Heart right ventricle (tissue), 16 donors: ENCODE results near the gene ZNRF4. TPM values are rescaled to one million over a fixed set of nuclear protein-coding genes. Genes with fewer than 3 reads are reported as not detected.

Experiments
- ATAC-seq, 8 donors: fragments of 200-7000 bp; cut with Tn5 transposase; one replicate each; pipeline ENCODE4 v1.9.1; 2020; ENCODE audit warnings: mild to moderate bottlenecking in 8 of 8, moderate library complexity in 8 of 8, moderate number of reproducible peaks in 1 of 8
- DNase-seq, 2 donors: peaks; one replicate each; pipeline ENCODE4 v3.0.0-alpha.2; 2020
- H3K27ac ChIP-seq, 10 donors: fragments of 200-600 bp; sonication (generic) in 2 of 10; one replicate each; pipeline versions ENCODE4 v1.5.0 to v1.8.0; 2020 to 2022; ENCODE audit warnings: mild to moderate bottlenecking in 3 of 10
- H3K27me3 ChIP-seq, 7 donors: fragments of 200-600 bp; one replicate each; pipeline ENCODE4 v1.8.0; 2021 to 2022; ENCODE audit warnings: mild to moderate bottlenecking in 2 of 7
- H3K36me3 ChIP-seq, 9 donors: fragments of 200-600 bp; sonication (generic) in 1 of 9; one replicate each; pipeline versions ENCODE4 v1.5.0 to v1.8.0; 2020 to 2022; ENCODE audit warnings: mild to moderate bottlenecking in 2 of 9
- H3K4me1 ChIP-seq, 9 donors: fragments of 200-600 bp; sonication (generic) in 1 of 9; one replicate each; pipeline versions ENCODE4 v1.5.0 to v1.8.0; 2020 to 2022; ENCODE audit warnings: mild to moderate bottlenecking in 4 of 9
- H3K4me3 ChIP-seq, 10 donors: fragments of 200-600 bp; sonication (generic) in 2 of 10; one replicate each; pipeline versions ENCODE4 v1.5.0 to v1.8.0; 2020 to 2022; ENCODE audit warnings: mild to moderate bottlenecking in 7 of 10, moderate library complexity in 2 of 10
- H3K9me3 ChIP-seq, 11 donors: fragments of 200-600 bp in 10 of 11; sonication (generic) in 2 of 11; one replicate each; pipeline versions ENCODE4 v1.5.0 to v1.8.0; 2013 to 2022; ENCODE audit warnings: mild to moderate bottlenecking in 2 of 11, control low read depth in 1 of 11, moderate library complexity in 1 of 11
- CTCF ChIP-seq, 9 donors: fragments of 200-600 bp; sonication (generic) in 2 of 9; IDR thresholded peaks; one replicate each; pipeline versions ENCODE4 v1.5.0 to v1.8.0; 2021 to 2022; ENCODE audit warnings: antibody characterized with exemption in 9 of 9, mild to moderate bottlenecking in 5 of 9, moderate library complexity in 1 of 9
- WGBS, 2 donors: extraction: QIAGEN DNeasy Blood & Tissue Kit; methylation state at CpG; one replicate each; pipeline ENCODE4 v1.1.7; 2013; ENCODE audit warnings: inconsistent platforms in 1 of 2; 5-methylcytosine and 5-hydroxymethylcytosine counted together
- intact Hi-C, 10 donors: fragments of 100-400 bp; cut with DNase I; formaldehyde crosslinking; loops; one replicate each; pipeline versions ENCODE4 v1.11.1 to v1.14.2; 2022
- polyA plus RNA-seq, 2 donors: library from polyadenylated mRNA; stranded (reverse); fragments of 200-250 nt; gene quantifications; one replicate each; pipeline ENCODE4 v1.2.3, GENCODE V29; 2013
- total RNA-seq, 10 donors: library from RNA; stranded (reverse); fragmentation: NEBNext Ultra II Directional in 3 of 10; extraction: Animal tissue kit (Norgen Biotek cat#: 25700) in 3 of 10; gene quantifications; one replicate each; pipeline versions ENCODE4 v1.2.1 to v1.2.4, GENCODE V29; 2021 to 2023
- donor health status: Arrhythmogenic right ventricular cardiomyopathy.
- donor health status: ischemic (EF 13 %, LVEDD 7.1; RV severe dilation, severe dysfunction).
- donor health status: healthy with polysubstance abuse.
- donor health status: DM: no; HTN: yes; CAD: no.
- donor health status: DM: no; HTN: no; CAD: no.
- donor health status: ischemic (EF 25% LVEDD 6.9; RV normal size, moderate dysfunction).
- donor health status: ischemic (EF 25% LVEDD 5.7; RV mildly dilated, moderate dysfunction).
- donor health status: healthy.
- donor health status: DM: yes; HTN: yes; CAD: no.
- donor health status: Ischemic cardiomyopathy.
- donor health status: ischemic (EF 35%, LVEDD 5.7; RV mildly dilated, moderate dysfunction).
- donor health status: nonischemic (EF 11% LVEDD 7.7; RV severe dilation, severe dysfunction).
- donor health status: DM: yes; HTN: yes; CAD: no.
- donor health status: PGD.
- donor health status: ischemic (EF 29% LVEDD 5.4; RV normal size, mild dysfunction).
- donor health status: nonischemic (EF 23%, LVEDD 6.1; RV moderate dilation, normal function).

Gene ZNRF4
- total and polyA plus RNA-seq, 12 donors: not detected

- no peak overlapping the region for H3K4me3 ChIP-seq
- no peaks in the 10 kb centered on the region for H3K4me1 ChIP-seq
- intact Hi-C loops: no loop called here
- peaks cover 0 to 22% (median 9%) of the 10 kb centered on the region in 11 donors for H3K9me3 ChIP-seq
- peaks cover 4 to 86% (median 62%) of the 10 kb centered on the region in 7 donors for H3K27me3 ChIP-seq
- no peak for TF ChIP-seq CTCF (IDR thresholded peaks at IDR 0.05)
- no peak for DNase-seq
- 43 to 45% methylated on average over 14 of the region's 14 CpGs for WGBS, 2 donors
- no peak overlapping the region for H3K27ac ChIP-seq
- H3K36me3 ChIP-seq: no peaks in the 10 kb centered on the region
- ATAC-seq: no peak
These were observed 24.7 kb downstream of the ZNRF4 start for GRCh38 chr19:5479958-5480357.

GRCh38 chr19:5480427-5480836 is 25.2 kb downstream of the ZNRF4 start:
- H3K36me3 ChIP-seq: no peaks in the 10 kb centered on the region
- ATAC-seq: no peak
- WGBS, 2 donors: 44 to 46% methylated on average over 6 of the region's 6 CpGs
- peak in 7 of 9 donors; percentile 28 to 58 (median 42) for TF ChIP-seq CTCF (IDR thresholded peaks at IDR 0.05)
- peaks cover 4 to 87% (median 62%) of the 10 kb centered on the region in 7 donors for H3K27me3 ChIP-seq
- H3K4me3 ChIP-seq: no peak overlapping the region
- DNase-seq: no peak
- no peak overlapping the region for H3K27ac ChIP-seq
- peaks cover 0 to 22% (median 9%) of the 10 kb centered on the region in 11 donors for H3K9me3 ChIP-seq
- intact Hi-C loops: no loop called here
- H3K4me1 ChIP-seq: no peaks in the 10 kb centered on the region

GRCh38 chr19:5481957-5482356 is 26.7 kb downstream of the ZNRF4 start:
- no peaks in the 10 kb centered on the region for H3K4me1 ChIP-seq

GRCh38 chr19:5484398-5485285 is 29.4 kb downstream of the ZNRF4 start:
- intact Hi-C loops: no loop called here
- Histone ChIP-seq H3K36me3 (no peaks in the 10 kb centered on the region), H3K27ac (no peak overlapping the region), H3K27me3 (peaks cover 4 to 69% (median 53%) of the 10 kb centered on the region in 7 donors), H3K4me3 (no peak overlapping the region), H3K4me1 (no peaks in the 10 kb centered on the region), H3K9me3 (peaks cover 0 to 22% (median 9%) of the 10 kb centered on the region in 11 donors)
- no peak for DNase-seq
- WGBS, 2 donors: 19 to 26% methylated on average over 13 of the region's 13 CpGs
- no peak for TF ChIP-seq CTCF (IDR thresholded peaks at IDR 0.05)
- no peak for ATAC-seq

More at GRCh38 chr19:5481957-5482356, 26.7 kb downstream of the ZNRF4 start:
- TF ChIP-seq CTCF (IDR thresholded peaks at IDR 0.05): no peak
- H3K27ac ChIP-seq: no peak overlapping the region
- peaks cover 0 to 22% (median 9%) of the 10 kb centered on the region in 11 donors for H3K9me3 ChIP-seq
- no peaks in the 10 kb centered on the region for H3K36me3 ChIP-seq
- ATAC-seq (no peak), DNase-seq (no peak)
- 76% methylated on average over 2 of the region's 2 CpGs for WGBS, 2 donors
- no peak overlapping the region for H3K4me3 ChIP-seq
- H3K27me3 ChIP-seq: peaks cover 4 to 81% (median 63%) of the 10 kb centered on the region in 7 donors
- intact Hi-C loops: no loop called here
